ENCODE measurements around the gene PCBP4. TPM values are rescaled to one million over a fixed set of nuclear protein-coding genes. Genes with fewer than 3 reads are reported as not detected.

PCBP4 gene
- total RNA-seq, 2 donors from 2014 or later = 16.6 to 24.7 TPM

- peak in 3 of 4 donors; percentile 46 to 69 (median 65) for DNase-seq
- Histone ChIP-seq H3K27ac (no peak overlapping the region), H3K27me3 (no peaks in the 10 kb centered on the region), H3K36me3 (replicated peaks in 1 of 2; ENCODE audit: insufficient read depth in 1 of 2, low read depth in 2 of 2) (no peaks in the 10 kb centered on the region), H3K4me3 (no peak overlapping the region), H3K9me3 (no peaks in the 10 kb centered on the region), H3K4me1 (peaks cover 32% of the 10 kb centered on the region)
- ATAC-seq = peak; percentile 60
- 40 to 56% methylated on average over 9 of the region's 9 CpGs for WGBS, 2 donors
- TF ChIP-seq CTCF (IDR thresholded peaks at IDR 0.05) (no peak), POLR2A (IDR thresholded peaks at IDR 0.05) (no peak)
- intact Hi-C loops (cut with DNase I) = no loop called here
These were observed 5.4 kb downstream of the PCBP4 start for GRCh38 chr3:51961602-51962569.

- WGBS, 2 donors = 90 to 93% methylated on average over 2 to 18 of the region's 18 CpGs
- Histone ChIP-seq H3K27me3 (no peaks in the 10 kb centered on the region), H3K4me1 (peaks cover 32% of the 10 kb centered on the region), H3K36me3 (replicated peaks in 1 of 2; ENCODE audit: insufficient read depth in 1 of 2, low read depth in 2 of 2) (no peaks in the 10 kb centered on the region), H3K4me3 (no peak overlapping the region), H3K9me3 (no peaks in the 10 kb centered on the region), H3K27ac (no peak overlapping the region)
- ATAC-seq (no peak), DNase-seq (no peak)
- intact Hi-C loops (cut with DNase I) = no loop called here
- TF ChIP-seq POLR2A (IDR thresholded peaks at IDR 0.05) (no peak), CTCF (IDR thresholded peaks at IDR 0.05) (no peak)
These were observed 6.2 kb downstream of the PCBP4 start for GRCh38 chr3:51961011-51961410.

- DNase-seq (no peak), ATAC-seq (no peak)
- no peaks in the 10 kb centered on the region for H3K9me3 ChIP-seq
- H3K4me1 ChIP-seq = peaks cover 35% of the 10 kb centered on the region
- intact Hi-C loops (cut with DNase I) = no loop called here
- no peaks in the 10 kb centered on the region for H3K27me3 ChIP-seq
- no peaks in the 10 kb centered on the region for H3K36me3 ChIP-seq (replicated peaks in 1 of 2; ENCODE audit: insufficient read depth in 1 of 2, low read depth in 2 of 2)
- WGBS, 2 donors = 89% methylated on average over 5 to 10 of the region's 10 CpGs
- no peak overlapping the region for H3K27ac ChIP-seq
- TF ChIP-seq POLR2A (IDR thresholded peaks at IDR 0.05) (no peak), CTCF (IDR thresholded peaks at IDR 0.05) (no peak)
- H3K4me3 ChIP-seq = no peak overlapping the region
These were observed 6.9 kb downstream of the PCBP4 start for GRCh38 chr3:51960386-51960785.

- intact Hi-C loops (cut with DNase I) = no loop called here
- no peaks in the 10 kb centered on the region for H3K36me3 ChIP-seq (replicated peaks in 1 of 2; ENCODE audit: insufficient read depth in 1 of 2, low read depth in 2 of 2)
- WGBS, 2 donors = 94 to 96% methylated on average over 3 to 7 of the region's 7 CpGs
- TF ChIP-seq CTCF (IDR thresholded peaks at IDR 0.05) (no peak), POLR2A (IDR thresholded peaks at IDR 0.05) (no peak)
- peaks cover 35% of the 10 kb centered on the region for H3K4me1 ChIP-seq
- H3K27ac ChIP-seq = no peak overlapping the region
- ATAC-seq (no peak), DNase-seq (no peak)
- no peaks in the 10 kb centered on the region for H3K9me3 ChIP-seq
- no peaks in the 10 kb centered on the region for H3K27me3 ChIP-seq
- H3K4me3 ChIP-seq = no peak overlapping the region
These were observed 7.6 kb downstream of the PCBP4 start for GRCh38 chr3:51959651-51960050.

Measured in body of pancreas (tissue), 4 donors.